ENCODE measurements around the gene GPC4.

- no peak for TF ChIP-seq EZH2 (IDR thresholded peaks at IDR 0.05)
- TF ChIP-seq POLR2AphosphoS5 (IDR thresholded peaks at IDR 0.05; ENCODE audit: borderline replicate concordance, low read depth, low read length), result no peak
Measured at GRCh38 chrX:133402042-133402453, 13.2 kb downstream of the GPC4 start.
